HG03469 (cell line): ENCODE data around the gene SYT3.
"Not testable (repeated sequence)": the region's sequence is repeated elsewhere in the genome, so short reads cannot be mapped to it uniquely, and the experiment has no call there.

ENCODE experiments used
- ATAC-seq: cut with Tn5 transposase; IDR thresholded peaks from one replicate; pipeline ENCODE4 v1.9.1; 2021; ENCODE audit warnings: mild to moderate bottlenecking, moderate library complexity, moderate number of reproducible peaks; ENCODE audit not compliant: unreplicated experiment

The SYT3 gene

DNA sequence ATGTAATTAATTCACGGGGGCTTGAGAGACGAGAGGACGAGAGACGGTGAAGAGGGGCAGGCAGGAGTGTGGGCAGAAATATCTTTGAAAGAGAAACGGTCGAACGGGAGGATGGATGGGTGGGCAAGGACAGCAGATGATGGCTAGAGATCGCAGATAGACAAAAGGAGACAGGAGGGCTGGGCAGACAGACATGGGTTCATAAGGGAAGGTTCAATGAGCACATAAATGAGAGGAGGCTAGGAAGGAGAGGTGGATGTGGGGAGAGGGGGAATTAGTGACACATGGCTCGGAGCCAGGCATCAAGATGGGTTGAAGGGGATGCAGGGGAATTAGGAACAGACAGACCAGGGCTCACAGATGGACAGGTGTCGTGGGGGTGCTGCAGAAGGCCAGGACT is 1.1 kb downstream of the SYT3 start:
- no peak for ATAC-seq

DNA sequence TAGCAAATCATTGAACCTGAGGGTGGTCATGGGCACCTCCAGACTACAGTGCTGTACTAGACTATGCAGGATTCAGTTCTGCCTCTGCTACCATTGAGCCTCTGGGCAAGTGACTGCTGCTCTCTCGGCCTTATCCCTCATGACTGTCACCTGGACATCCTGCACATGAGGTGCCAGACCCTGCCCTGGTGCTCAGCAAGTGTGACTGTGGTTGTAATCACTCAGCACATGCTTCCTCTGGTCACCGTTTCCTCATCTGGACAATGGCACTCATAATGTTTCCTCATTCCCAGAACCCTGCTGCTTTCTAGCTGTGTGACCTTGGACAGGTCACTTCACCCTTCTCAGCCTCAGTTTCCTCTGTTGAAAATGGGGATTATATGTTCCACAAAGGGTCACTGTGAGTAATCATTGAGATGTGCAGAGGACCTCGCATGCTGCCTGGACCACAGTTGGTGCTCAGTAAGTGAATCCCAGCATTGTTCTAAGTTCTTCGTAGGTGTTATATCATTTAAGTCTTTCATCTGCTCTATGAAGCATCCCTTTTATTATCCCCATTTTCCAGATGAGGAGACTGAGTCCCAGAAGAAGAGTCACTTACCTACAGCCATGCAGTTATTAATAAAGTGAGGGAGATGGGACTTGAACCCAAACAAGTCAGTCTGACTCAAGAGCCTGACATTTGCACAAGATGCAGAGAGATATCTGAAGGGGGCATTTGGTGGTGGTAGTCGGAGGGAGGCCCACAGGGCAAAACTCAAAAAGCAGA is 3.2 kb downstream of the SYT3 start:
- no peak for ATAC-seq

DNA sequence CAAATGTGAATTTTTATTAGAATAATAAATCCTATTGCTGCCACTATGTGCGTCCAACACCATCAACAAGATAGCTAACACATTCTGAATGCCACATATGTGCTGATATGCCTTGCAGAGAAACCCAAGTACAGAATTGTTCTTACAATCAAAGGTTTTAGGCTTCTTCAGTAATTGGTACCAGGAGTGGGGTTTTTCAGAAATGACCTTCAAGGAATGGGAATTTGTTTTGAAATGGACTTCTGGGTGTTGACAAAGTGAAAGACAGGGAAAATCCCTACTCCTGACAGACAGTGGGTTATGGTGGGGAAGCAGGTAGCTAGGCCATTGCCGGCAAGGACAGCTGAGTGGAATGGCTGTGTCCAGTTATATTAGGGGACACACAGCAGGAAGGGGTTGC is 5.7 kb downstream of the SYT3 start:
- no peak for ATAC-seq

DNA sequence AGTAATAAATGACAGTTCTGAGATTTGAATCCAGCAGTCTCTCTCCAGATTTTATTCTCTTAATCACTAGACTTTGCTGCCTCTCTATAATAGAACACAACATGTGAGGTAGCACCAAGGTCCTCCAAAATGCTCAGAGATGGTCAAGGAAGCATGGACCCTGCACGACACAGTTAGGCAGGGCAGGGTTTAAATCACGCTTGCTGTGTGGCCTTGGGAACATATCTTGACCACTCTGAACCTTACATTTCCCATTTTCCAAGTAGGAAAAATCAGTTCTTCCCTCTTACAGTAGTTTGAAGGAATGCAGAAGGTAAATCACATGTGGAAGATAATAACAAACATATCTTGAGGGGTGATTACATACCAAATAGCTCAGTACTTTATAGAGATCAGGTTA is 6.3 kb downstream of the SYT3 start:
- no peak for ATAC-seq

DNA sequence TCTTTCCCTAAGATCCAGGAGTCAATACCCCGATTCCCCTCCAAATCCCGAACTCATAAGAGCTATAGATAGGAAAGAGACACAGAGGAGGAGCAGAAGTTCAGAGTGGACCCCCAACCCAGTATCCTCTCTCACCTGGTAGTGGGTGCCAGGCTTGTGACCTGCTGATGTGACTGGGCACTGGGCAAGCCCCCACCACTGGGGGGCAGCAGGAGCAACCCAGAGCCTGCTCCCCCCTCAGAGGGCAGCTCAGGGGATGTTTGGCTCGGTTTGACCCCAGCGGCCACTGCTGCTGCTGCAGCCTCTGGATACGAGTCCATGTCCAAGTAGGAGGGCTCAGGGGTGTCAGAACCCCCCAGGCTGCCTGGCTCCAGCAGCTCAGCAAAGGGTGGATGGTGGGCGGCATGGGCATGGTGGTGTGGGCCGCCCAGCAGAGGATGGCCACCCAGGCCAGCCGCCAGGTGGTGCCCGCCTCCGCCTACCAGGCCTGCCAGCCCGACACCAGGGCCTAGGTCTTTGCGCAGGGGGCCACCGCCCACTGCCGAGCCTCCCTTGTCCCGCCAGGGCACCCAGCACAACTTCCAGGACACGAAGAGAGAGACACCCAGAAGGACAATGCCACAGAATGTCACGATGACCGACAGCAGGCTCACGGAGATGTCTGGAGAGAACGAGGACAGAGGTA is 7.4 kb downstream of the SYT3 start:
- no peak for ATAC-seq

DNA sequence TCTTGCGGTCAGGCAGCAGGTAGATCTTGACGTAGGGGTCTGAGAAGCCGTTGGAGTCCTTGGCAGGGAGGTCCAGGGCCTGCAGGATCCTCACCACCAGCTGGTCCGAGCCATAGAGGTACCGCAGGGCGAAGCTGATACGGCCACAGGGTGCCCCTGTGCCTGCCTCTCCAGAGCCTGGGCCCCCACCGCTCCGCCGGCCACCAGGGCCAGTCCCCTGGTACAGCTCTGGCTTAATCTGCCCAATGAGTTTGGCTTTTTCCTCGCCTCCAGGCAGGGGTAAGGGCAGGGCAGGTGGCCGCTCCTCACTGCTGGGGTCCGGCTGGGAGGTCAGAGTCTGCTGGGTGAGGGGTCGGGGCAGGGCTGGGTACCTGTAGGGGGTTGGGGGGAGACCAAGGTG is 9.9 kb downstream of the SYT3 start:
- ATAC-seq = no peak

DNA sequence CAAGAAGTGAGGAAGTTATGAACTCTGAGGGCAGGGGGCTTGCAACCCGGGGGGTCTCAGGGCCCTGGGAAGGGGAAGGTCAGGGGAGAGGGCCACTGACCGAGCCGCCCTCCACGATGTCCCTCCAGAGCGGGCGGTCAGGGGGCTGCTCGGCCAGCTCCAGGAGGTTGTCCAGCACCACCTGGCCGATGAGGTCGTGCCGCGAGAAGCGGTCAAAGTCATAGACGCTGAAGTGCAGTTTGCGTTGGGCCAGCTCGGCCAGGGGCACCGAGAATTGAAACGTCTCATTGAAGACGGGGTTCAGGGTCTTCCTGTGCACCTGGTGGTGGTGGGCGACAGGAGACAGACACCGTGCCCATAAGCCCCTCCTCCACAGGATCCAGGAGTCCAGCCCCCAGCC is 10.5 kb downstream of the SYT3 start:
- ATAC-seq = no peak

DNA sequence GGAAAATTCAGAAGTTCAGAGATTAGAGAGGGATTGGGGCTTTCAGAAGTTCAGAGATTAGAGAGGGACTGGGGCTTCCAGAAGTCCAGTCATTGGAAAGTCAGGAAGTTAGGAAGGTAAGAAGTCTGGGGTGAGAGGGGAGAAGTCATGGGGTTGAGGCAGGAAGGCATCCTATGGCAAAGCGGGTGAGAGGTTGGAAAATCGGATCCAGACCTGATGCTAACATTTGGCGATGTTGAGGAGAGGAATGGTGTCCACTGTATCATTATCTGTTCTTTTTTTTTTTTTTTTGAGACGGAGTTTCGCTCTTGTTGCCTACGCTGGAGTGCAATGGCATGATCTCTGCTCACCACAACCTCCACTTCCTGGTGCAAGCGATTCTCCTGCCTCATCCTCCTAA is 11.1 kb downstream of the SYT3 start:
- no peak for ATAC-seq

DNA sequence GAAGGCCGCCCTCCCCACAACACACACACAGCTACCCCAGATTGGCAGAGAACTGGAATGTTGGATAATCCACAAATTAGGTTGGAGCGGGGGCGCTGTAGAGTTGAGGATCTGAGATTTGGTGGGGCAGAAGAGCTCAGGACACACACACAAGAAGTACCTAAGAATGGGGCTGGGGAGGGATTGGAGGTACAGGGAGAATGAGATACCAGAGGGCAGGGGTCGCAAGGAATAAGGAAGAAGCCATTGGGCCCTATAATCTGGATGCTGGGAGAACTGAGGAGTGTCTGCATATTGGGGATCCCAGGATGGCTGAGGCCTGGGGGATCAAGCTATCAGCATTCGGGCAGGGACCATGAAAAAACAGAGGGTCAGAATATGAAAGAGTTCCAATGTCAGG is 11.5 kb downstream of the SYT3 start:
- no peak for ATAC-seq

DNA sequence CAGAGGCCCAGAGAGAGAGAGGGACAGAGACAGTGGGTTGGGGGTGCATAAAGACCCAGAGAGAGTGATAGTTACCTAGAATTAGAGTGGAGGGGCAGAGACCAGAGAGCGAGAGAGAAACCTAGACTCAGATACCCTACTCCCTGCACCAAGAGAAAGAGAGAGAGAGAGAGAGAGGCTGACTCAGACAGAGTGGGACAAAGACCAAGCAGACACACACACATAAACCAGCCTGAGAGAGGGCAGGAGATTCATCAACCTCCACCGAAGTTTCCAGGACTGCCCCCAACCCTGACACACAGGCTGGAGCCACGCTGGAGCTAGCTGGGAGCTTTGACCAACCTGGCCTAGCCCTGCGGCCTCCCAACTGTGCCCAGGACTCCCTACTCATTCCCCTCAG is 12.9 kb downstream of the SYT3 start:
- ATAC-seq = no peak

DNA sequence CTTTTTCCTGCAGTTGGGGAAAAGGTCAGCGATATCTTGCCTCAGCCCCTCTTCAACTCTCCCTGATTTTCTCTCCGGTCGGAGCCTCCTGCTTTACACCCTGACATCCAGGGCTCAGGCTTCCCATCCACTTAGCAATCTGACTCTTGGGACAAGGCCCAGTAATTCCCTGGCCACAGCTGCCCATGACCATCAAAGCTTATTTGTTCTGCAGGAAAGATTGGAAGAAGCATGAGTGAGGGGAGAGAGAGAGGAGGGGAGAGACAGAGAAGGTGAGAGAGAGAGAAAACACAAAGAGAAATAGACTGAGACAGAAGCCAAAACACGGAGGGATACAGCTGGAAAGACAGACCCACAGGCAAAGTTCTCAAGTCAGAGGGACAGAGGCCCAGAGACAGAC is 13.7 kb downstream of the SYT3 start:
- no peak for ATAC-seq

DNA sequence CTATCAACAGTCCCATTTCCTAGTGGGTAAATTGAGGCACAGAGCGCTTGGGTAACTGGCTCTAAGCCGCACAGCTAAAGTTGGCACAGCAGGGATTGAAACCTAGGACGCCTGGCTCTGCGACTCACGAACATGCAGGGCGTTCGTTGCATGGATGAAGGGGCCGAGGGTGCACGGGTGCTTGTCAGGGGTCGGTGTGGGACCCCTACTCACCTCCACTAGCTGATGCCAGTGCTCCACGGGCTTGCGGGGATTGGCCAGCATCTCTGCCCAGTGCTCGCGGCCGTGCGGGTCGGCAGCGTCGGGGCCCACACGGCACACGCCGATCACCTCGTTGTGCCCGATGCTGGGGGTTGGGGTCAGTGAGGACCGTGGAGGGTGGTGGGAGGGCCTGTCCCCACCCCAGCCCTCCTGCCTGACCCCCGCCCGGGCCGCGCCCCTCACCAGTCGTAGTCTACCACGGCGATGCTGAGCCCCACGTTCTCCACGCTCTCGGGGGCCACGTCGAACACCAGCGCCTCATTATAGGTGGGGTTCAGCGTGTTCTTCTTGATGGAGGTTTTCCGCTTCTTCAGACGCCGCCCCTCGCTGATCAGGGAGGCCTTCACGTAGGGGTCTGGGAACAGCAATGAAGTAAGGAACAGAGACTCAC is 14.6 kb downstream of the SYT3 start:
- no peak for ATAC-seq

DNA sequence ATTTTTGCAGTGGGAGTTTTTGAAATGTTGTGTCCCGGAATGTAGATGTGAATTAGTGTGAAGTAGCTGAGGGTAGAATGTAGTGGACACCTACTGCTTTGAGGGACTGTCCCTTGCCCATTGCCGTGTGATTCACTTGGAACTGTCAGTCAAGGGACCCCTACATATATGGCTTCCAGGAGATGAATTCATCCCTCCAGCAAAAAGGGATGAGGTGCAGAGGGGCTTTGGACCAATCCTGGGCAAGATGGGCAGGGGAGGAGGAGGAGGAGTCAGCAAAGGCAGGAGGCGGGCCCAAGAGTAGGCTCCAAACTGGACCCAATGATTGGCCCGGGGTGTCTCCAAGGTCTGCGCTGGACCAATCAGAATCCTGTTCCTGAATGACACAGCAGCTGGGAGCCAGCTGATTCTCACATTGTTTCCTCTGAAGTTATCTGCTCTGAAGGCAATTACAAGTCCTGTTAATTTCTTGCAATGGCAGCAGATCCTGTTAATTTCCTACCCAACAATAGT is 19.2 kb downstream of the SYT3 start:
- not testable (repeated sequence) for ATAC-seq

DNA sequence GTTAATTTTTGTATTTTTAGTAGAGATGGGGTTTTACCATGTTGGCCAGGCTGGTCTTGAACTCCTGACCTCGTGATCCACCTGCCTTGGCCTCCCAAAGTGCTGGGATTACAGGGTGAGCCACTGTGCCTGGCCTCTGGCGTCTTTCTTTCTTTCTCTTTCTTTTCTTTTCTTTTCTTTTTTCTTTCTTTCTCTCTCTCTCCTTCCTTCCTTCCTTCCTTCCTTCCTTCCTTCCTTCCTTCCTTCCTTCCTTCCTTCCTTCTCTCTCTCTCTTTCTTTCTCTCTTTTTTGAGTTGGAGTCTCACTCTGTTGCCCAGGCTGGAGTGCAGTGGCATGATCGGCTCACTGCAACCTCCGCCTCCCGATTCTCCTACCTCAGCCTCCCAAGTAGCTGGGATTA is 20.5 kb downstream of the SYT3 start:
- ATAC-seq = not testable (repeated sequence)

DNA sequence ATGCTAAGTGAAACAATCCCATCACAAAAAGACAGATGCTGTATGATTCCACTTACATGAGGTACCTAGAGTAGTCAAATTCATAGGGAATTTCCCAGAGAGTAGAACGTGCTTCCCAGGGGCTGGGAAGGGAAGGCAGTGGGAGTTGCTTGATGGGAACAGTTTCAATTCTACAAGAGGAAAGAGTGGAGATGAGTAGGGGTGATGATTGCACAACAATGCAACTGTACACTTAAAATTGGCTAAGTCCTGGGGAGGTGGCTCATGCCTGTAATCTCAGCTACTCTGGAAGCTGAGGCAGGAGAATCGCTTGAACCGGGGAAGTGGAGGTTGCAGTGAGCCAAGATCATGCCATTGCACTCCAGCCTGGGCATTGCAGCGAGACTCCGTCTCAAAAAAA is 21.3 kb downstream of the SYT3 start:
- ATAC-seq = not testable (repeated sequence)

DNA sequence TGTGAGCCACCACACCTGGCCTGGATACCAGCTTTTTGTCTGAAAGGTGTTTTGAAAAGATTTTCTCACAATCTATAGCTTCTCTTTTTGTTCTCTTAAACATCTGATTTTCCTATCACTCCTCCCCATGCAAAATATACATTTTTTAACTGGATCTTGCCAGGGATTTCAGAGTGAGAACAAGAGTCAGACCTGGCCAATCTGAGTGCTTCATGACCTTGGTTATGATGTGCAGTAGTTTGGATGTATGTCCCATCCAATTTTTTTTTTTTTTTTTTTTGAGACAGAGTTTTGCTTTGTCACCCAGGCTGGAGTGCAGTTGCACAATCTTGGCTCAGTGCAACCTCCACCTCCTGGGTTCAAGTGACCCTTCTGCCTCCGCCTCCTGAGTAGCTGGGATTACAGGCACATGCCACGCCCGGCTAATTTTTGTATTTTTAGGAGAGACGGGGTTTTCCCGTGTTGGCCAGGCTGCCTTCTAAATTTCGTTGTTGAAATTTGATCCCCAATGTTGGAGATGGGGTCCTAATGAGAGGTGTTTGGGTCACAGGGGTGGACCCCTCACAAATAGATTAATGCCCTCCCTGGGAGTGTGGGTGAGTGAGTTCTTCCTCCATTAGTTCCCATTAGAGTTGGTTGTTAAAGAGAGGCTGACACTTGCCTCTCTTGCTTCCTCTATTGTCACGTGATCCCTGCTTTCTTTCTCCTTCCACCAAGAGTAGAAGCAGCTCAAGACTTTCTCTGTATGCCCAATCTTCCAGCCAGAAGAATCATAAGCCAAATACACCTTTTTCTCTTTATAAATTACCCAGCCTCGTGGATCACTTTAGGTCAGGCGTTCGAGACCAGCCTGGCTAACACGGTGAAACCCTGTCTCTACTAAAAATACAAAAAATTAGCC is 26.9 kb downstream of the SYT3 start:
- not testable (repeated sequence) for ATAC-seq

DNA sequence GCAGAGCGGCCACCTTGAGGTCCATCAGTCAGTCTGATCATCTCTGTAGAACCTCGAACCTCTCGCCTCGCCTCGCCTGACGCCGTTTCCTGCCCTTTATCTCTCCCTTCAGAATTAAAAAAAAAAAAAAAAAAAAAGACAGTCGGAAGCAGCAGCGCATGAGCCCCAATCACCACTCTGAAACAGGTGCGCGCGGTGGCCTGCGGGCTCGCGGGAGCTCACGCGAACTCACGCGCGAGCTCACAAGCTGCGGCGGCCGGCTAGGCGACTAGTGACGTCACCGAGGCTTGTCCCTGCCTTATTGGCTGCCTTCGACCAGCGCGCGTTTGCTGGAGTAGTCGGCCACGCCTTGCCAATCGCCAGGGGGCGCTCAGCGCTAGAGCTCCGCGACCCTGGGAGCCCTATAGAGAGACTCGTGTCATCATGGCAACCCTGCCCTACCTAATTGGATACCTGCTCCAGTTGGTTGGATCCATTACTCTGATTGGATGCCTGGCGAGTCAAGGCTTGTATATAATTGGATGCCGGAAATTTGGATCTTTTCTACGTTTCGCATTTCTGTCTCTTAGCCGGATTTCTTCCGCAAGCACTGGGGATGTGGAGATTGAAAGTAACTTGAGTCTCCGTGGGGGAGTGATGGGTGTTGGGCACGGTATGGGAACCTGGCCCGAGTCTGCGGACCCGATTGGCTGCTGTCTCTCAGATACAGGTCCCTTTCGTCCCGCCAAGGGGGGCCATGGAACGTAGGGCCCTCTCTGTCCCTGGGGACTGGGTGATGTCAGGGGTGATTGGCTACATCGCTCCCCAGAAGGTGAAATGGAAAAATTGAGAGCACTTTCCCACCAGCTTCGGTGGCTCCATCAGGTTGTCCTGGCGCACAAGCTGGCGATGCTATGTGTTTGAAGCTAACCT is 31.6 kb downstream of the SYT3 start:
- ATAC-seq = no peak

DNA sequence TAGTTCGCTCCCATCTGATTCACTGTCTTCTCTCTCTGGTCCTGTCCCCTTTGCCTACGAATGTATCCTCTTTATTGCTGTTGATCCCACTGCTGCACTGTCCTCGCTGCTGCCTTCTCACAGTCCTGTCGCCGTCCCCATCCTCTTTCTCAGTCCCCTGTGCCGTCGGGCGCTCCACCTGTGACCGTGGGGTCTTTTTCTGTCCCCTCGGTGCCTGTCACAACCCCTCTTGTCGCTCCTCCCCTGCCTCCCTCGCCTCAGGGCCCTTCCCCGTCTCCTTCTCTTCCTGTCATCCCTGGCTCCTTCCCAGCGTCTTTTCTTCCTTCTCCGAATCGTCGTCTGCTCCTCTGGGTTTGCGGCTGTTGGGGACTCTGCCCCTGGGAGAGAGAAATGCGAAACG is 32.3 kb downstream of the SYT3 start:
- no peak for ATAC-seq

DNA sequence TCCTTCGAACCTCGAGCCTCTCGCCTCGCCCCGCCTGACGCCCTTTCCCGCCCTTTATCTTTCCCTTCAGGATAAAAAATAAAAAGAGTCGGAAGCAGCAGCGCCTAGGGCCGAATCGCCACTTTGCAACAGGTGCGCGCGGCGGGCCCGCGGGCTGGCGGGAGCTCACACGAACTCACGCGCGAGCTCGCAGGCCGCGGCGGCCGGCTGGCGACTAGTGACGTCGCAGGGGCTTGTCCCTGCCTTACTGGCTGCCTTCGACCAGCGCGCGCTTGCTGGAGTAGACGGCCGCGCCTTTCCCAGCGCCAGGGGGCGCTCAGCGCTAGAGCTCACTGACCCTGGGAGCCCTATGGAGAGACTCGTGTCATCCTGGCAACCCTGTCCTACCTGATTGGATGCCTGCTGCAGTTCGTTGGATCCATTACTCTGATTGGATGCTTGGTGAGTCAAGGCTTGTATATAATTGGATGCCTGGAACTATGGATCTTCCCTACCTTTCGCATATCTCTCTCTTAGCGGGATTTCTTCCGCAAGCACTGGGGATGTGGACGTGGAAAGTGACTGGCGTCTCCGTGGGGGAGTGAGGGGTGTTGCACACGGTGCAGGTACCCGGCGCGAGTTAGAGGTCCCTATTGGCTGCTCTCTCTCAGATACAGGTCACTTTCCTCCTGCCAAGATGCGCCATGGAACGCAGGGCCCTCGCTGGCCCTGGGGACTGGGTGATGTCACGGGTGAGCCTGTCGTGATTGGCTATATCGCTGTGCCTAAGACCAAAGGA is 33.4 kb downstream of the SYT3 start:
- not testable (repeated sequence) for ATAC-seq
